ENCODE results near the gene GRID2. TPM values are rescaled to one million over a fixed set of nuclear protein-coding genes. Genes with fewer than 3 reads are reported as not detected.

Gene GRID2
- total RNA-seq, 2 donors from 2014 or later: not detected

DNA sequence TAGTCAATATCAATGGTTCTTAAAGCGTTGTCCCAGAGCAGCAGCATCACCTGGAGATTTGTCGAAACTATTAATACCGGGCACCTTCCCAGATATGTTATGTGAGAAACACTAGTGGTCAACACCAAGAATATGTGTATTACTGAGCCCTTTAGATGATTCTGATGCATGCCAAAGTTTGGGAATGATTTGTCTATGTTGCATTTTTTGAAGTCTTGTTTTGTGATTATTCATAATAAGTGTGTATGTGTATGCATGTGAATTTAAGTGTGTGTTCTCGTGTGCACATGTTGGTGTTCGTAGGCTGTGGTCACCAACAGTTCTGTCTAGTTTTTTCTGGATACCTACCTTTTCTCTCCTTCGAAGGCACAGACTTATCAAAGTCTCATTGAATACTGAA lies 749.4 kb downstream of the GRID2 start:
- intact Hi-C loops (cut with DNase I): no loop called here
- no peak overlapping the region for H3K4me3 ChIP-seq

DNA sequence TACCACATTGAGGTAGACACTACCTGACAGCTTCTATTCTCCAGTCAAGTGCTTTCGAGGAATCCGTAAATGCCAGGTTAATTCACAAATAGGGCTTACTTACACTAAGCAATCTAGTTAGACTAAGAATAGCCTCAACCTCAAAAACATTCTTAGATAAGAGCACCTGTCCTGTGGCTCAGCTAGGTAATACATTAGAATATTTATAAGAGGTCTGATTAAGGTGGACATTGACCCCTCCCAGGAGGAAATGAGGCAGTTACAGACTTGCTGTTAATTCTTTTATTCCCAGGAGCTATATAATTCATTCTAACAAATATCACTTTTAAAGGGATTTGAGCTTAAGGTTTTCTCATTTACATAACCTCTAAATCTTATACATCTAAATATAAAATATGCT lies 758.1 kb downstream of the GRID2 start:
- no peak overlapping the region for H3K9ac ChIP-seq (ENCODE audit: low read depth in 2 of 2, low read length in 2 of 2)
- intact Hi-C loops (cut with DNase I): no loop called here
- TF ChIP-seq, protein P1, sequence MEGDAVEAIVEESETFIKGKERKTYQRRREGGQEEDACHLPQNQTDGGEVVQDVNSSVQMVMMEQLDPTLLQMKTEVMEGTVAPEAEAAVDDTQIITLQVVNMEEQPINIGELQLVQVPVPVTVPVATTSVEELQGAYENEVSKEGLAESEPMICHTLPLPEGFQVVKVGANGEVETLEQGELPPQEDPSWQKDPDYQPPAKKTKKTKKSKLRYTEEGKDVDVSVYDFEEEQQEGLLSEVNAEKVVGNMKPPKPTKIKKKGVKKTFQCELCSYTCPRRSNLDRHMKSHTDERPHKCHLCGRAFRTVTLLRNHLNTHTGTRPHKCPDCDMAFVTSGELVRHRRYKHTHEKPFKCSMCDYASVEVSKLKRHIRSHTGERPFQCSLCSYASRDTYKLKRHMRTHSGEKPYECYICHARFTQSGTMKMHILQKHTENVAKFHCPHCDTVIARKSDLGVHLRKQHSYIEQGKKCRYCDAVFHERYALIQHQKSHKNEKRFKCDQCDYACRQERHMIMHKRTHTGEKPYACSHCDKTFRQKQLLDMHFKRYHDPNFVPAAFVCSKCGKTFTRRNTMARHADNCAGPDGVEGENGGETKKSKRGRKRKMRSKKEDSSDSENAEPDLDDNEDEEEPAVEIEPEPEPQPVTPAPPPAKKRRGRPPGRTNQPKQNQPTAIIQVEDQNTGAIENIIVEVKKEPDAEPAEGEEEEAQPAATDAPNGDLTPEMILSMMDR (IDR thresholded peaks at IDR 0.05): no peak
- H3K9me3 ChIP-seq: no peaks in the 10 kb centered on the region
- H3K27ac ChIP-seq: no peak overlapping the region
- no peaks in the 10 kb centered on the region for H3K4me1 ChIP-seq
- H3K4me3 ChIP-seq: no peak overlapping the region
- no peak for DNase-seq
- no peaks in the 10 kb centered on the region for H3K27me3 ChIP-seq
- no peaks in the 10 kb centered on the region for H3K36me3 ChIP-seq

More for the DNA sequence above, 749.4 kb downstream of the GRID2 start:
- H3K36me3 ChIP-seq: no peaks in the 10 kb centered on the region
- TF ChIP-seq, protein P1 (IDR thresholded peaks at IDR 0.05): no peak
- no peak overlapping the region for H3K27ac ChIP-seq
- no peak overlapping the region for H3K9ac ChIP-seq (ENCODE audit: low read depth in 2 of 2, low read length in 2 of 2)
- no peaks in the 10 kb centered on the region for H3K9me3 ChIP-seq
- H3K4me1 ChIP-seq: no peaks in the 10 kb centered on the region
- no peak for DNase-seq
- H3K27me3 ChIP-seq: no peaks in the 10 kb centered on the region

DNA sequence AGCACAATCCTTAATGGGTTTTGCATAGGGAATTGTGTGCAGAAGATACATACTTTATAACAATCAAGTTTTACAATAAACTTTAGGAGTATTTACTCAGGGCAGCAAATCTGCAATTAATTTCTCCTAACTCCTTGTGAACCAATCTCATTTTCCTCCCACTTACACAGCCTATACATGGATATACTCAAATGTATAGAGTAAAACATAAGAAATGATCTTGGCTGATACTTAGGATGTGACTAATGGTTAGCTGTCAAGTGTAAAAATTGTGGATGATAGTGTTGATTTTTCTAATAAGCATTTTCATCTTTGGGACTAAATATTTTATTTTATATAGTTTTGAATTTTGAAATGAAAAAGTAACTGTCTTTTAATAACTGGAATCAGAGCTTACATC lies 759.6 kb downstream of the GRID2 start:
- Histone ChIP-seq H3K27me3 (no peaks in the 10 kb centered on the region), H3K36me3 (no peaks in the 10 kb centered on the region), H3K9ac (ENCODE audit: low read depth in 2 of 2, low read length in 2 of 2) (no peak overlapping the region), H3K4me1 (no peaks in the 10 kb centered on the region), H3K9me3 (no peaks in the 10 kb centered on the region), H3K27ac (no peak overlapping the region), H3K4me3 (no peak overlapping the region)
- TF ChIP-seq, protein P1 (IDR thresholded peaks at IDR 0.05): no peak
- intact Hi-C loops (cut with DNase I): no loop called here
- DNase-seq: no peak

DNA sequence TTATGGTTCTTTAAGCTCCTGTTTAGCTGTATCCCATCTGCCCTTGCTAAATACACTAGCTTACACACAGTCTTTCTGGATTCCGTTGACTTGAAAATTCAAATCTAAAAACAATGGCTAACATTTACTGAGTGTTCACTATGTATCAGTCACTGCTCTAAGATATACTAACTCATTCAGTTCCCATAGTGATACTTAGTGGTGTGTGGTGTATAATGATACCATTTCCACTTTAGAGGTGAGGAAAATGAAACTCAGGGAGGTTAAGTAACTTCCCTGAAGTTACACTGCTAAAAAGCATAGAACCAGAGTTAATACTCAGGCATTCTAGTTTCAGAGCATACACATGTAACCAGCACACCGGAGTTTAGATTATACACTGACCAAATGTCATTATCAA lies 762.0 kb downstream of the GRID2 start:
- H3K27ac ChIP-seq: no peak overlapping the region

DNA sequence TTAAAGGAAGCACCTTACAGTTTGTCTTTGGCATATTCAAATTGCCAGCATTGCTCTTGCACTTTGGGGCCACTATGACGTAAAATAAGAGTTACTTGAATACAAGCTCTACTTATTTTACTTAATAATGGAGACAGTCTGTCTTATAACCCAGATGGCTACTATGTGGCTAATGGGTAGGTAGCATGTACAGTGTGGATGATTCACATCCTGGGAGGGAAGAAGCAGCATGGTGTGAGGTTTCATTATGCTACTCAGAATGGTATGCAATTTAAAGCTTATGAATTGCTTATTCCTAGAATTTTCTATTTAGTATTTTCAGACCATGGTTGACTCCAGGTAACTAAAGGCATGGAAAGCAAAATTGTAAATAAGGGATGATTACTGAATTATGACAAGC lies 763.0 kb downstream of the GRID2 start:
- Histone ChIP-seq H3K27me3 (no peaks in the 10 kb centered on the region), H3K4me3 (no peak overlapping the region), H3K9ac (ENCODE audit: low read depth in 2 of 2, low read length in 2 of 2) (no peak overlapping the region), H3K9me3 (no peaks in the 10 kb centered on the region), H3K4me1 (no peaks in the 10 kb centered on the region), H3K27ac (no peak overlapping the region), H3K36me3 (no peaks in the 10 kb centered on the region)
- intact Hi-C loops (cut with DNase I): no loop called here
- DNase-seq: no peak
- TF ChIP-seq, protein P1 (IDR thresholded peaks at IDR 0.05): no peak

More for the DNA sequence above, 762.0 kb downstream of the GRID2 start:
- no peaks in the 10 kb centered on the region for H3K4me1 ChIP-seq
- intact Hi-C loops (cut with DNase I): no loop called here
- no peak overlapping the region for H3K9ac ChIP-seq (ENCODE audit: low read depth in 2 of 2, low read length in 2 of 2)
- no peak overlapping the region for H3K4me3 ChIP-seq
- TF ChIP-seq, protein P1 (IDR thresholded peaks at IDR 0.05): no peak
- no peaks in the 10 kb centered on the region for H3K36me3 ChIP-seq
- no peak for DNase-seq
- no peaks in the 10 kb centered on the region for H3K27me3 ChIP-seq
- H3K9me3 ChIP-seq: no peaks in the 10 kb centered on the region

DNA sequence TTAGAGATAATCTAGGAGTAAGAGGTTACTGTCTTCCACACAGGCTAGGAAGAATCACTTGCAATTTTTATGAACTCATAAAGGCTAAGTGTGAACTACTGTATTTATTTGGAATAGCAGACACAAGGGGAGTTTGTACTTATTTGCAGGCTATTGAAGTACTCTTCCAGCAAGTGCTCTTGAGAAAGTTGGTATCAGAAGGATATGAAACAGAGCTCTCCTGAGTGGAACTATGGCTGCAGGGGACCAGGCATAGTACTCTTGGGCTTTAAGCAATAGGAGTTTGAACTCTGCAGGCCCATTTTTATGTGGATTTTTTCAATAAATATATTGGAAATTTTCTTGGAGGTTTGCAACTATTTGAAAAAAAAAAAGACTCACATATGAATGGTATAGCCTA lies 768.5 kb downstream of the GRID2 start:
- Histone ChIP-seq H3K4me3 (no peak overlapping the region), H3K27me3 (no peaks in the 10 kb centered on the region), H3K27ac (no peak overlapping the region), H3K4me1 (no peaks in the 10 kb centered on the region), H3K36me3 (no peaks in the 10 kb centered on the region), H3K9me3 (no peaks in the 10 kb centered on the region), H3K9ac (ENCODE audit: low read depth in 2 of 2, low read length in 2 of 2) (no peak overlapping the region)
- TF ChIP-seq, protein P1 (IDR thresholded peaks at IDR 0.05): no peak
- intact Hi-C loops (cut with DNase I): no loop called here
- no peak for DNase-seq
